MG63 (cell line): Measurements from ENCODE around the gene FOS. TPM values are rescaled to one million over a fixed set of nuclear protein-coding genes. Genes with fewer than 3 reads are reported as not detected.

Experiments used
- DNase-seq: peaks from one replicate; pipeline ENCODE4 v3.0.0-alpha.2; 2020
- H3K27me3 ChIP-seq: fragments of 250-450 bp; sonication (Bioruptor Pico); 2 replicates; pipeline ENCODE4 v1.5.1; 2020; ENCODE audit warnings: mild to moderate bottlenecking, moderate library complexity
- H3K36me3 ChIP-seq: fragments of 250-450 bp; sonication (Bioruptor Pico); 2 replicates; pipeline ENCODE4 v1.5.1; 2020; ENCODE audit warnings: mild to moderate bottlenecking, moderate library complexity
- H3K4me3 ChIP-seq: fragments of 250-450 bp; sonication (Bioruptor Pico); 2 replicates; pipeline ENCODE4 v1.5.1; 2020; ENCODE audit warnings: mild to moderate bottlenecking, moderate library complexity
- H3K9me3 ChIP-seq: fragments of 250-450 bp; sonication (Bioruptor Pico); 2 replicates; pipeline ENCODE4 v1.5.1; 2020; ENCODE audit warnings: mild to moderate bottlenecking, moderate library complexity
- total RNA-seq: library from RNA; depleted of rRNA; stranded (reverse); fragments of >200 nt; shearing (Covaris generic); gene quantifications from 2 replicates; pipeline ENCODE4 v1.2.3, GENCODE V29; 2014; ENCODE audit warnings: low replicate concordance

FOS gene
- total RNA-seq, 1 experiment from 2014 or later = 6.6 TPM

DNA sequence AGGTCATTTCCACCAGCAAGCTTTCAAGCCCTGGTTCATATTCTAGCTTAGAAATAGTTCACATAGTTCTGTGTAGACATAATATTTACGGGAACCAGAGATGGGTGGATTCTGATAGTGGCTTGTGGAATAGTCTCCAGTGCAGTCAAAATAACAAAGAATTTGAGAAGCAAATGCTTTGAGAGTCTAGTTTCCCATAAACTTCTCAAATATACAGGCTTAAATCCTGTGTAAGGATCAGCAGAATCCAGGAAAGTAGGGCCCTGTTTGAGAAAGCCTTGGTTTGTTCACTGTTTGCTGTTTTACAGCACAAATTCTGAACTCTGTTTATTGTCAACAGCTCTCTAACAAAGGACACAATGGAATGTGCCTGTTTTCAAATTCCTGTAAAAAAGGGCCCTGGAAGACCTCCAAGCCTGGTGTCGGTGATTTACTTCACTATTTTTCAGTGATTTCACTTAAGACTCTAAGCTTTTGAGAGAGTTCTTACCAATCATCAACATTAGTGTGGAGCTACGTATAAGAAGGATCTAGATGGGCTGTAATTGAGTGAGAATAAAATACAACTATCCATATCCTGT lies 11.4 kb upstream of the FOS start:
- no peak overlapping the region for H3K4me3 ChIP-seq
- no peaks in the 10 kb centered on the region for H3K36me3 ChIP-seq
- H3K9me3 ChIP-seq = no peaks in the 10 kb centered on the region
- H3K27me3 ChIP-seq = no peaks in the 10 kb centered on the region
- DNase-seq = no peak

DNA sequence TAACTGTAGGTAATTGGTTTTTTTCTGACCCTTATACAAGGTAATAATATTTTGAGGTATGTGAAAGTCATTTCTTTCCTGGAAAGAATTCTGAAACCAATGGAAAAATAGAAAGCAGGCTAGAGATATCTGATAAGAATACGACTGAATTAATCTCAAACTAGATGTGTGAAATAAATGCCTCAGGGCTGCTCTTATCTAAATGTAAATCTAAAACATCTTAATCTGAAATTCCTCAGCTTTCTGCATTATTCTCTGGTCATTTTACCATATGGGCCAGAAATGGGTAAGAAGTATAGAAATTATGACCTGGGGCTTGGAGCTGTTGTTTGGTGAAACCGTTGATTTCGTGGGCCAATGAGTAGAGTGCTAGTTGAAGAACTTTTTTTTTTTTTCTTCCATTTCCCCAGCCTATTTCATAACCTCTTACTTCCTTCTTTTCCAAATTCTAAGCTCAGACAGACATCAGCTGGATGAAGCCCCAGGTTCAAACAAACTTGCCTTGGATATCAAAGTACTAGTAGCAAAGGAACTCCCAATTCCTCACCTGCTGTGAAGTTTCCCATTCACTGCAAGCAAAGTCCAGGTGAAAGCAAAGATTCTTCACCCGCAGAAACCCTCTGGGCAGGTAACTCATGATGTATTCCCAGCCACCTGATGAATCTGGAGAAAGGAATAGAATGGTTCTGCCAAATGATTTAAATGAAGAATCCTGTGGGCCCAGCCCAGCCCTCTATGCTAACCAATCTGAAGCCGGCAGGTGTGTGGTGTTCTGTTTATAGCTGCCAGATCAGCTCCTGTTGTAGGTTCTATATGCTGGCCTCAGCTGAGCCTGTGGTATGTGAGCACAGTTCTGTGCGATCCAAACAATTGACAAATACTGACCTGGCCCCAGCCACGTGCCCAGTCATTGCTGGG lies 9.7 kb upstream of the FOS start:
- no peaks in the 10 kb centered on the region for H3K27me3 ChIP-seq
- H3K4me3 ChIP-seq = no peak overlapping the region
- no peaks in the 10 kb centered on the region for H3K9me3 ChIP-seq
- no peak for DNase-seq
- no peaks in the 10 kb centered on the region for H3K36me3 ChIP-seq

DNA sequence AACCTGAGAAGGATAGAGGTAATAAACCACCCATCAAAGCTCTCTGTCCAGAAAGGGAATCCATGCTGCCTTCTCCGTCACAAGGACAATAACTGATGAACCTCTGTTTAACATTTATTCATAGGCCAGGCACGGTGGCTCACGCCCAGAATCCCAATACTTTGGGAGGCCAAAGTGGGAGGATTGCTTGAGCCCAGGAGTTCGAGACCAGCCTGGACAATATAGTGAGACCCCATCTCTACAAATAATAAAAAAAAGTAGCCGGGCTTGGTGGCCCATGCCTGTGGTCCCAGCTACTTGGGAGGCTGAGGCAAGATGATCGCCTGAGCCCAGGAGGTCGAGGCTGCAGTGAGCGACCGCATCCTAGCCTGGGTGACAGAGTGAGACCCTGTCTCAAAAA lies 7.1 kb upstream of the FOS start:
- no peaks in the 10 kb centered on the region for H3K9me3 ChIP-seq
- no peaks in the 10 kb centered on the region for H3K27me3 ChIP-seq
- no peaks in the 10 kb centered on the region for H3K36me3 ChIP-seq
- no peak for DNase-seq
- no peak overlapping the region for H3K4me3 ChIP-seq

DNA sequence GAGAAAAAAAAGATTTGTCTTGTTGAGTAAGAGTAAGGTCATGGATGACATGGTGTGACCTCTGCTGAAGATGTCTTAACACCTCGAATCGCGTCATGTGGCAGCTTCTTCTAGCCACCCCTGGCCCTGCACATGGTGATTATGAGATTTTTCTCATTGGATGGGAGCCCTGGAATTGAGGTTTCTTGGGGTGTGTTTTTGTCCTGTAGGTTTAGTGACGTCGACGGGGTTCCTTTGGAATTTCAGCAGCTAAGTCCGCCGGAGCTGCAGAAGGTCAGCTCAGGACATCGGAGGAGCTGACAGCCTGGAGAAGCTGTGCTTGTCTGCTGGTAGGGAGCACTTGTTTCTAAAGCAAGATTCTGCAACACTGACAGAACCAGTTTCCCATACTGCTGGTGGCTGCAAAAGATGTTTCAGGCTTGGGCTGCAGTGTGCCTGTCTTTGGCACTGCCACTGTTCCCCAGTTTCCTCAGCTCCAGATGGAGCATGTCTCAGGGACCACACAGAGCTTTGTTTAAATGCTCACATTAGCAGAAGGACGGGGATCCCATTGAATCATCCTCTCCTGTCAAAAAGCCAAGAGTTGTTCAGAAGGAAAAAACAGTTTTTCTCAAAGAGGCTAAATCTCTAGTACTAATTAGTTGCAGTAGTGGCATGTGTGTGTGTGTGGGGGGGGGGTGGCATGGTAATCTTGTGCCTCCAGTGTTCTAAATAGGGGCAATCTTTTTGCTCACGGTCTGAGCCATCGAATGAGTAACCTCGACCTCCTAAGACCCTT lies 5.2 kb upstream of the FOS start:
- Histone ChIP-seq H3K9me3 (no peaks in the 10 kb centered on the region), H3K36me3 (no peaks in the 10 kb centered on the region), H3K4me3 (no peak overlapping the region), H3K27me3 (no peaks in the 10 kb centered on the region)
- no peak for DNase-seq

DNA sequence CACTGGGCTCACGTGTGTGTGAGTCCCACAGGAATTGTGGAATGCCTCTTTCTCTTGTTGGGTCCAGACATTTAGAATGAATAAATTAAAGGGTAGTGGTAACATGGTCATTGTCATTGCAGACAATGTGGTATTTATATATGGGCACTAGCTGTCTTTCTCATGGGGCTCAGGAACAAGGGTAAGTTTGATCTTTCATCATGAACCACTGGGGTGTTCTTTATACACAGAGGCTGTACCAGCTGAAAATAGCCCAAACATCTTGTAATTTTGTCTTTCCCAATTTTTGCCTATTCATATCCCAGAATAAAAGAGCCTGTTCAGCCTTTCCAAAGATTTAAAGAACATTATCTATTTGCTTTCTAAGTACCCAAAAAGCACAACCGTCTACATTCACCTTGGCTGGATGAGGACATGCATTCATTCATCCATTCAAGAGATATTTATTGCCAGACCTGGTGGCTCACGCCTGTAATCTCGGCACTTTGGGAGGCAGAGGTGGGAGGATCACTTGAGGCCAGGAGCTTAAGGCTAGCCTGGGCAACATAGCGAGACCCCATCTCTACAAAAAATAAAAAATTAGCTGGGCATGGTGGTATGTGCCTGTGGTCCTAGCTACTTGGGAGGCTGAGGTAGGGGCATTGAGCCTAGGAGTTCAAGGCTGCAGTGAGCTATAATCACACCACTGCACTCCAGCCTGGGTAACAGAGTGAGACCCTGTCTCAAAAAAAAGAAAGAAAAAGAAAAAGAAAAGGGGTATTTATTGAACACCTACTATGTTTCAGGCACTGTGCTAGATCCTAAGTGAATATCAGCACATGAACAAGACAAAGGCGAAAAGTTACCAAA lies 4.4 kb upstream of the FOS start:
- no peak for DNase-seq

DNA sequence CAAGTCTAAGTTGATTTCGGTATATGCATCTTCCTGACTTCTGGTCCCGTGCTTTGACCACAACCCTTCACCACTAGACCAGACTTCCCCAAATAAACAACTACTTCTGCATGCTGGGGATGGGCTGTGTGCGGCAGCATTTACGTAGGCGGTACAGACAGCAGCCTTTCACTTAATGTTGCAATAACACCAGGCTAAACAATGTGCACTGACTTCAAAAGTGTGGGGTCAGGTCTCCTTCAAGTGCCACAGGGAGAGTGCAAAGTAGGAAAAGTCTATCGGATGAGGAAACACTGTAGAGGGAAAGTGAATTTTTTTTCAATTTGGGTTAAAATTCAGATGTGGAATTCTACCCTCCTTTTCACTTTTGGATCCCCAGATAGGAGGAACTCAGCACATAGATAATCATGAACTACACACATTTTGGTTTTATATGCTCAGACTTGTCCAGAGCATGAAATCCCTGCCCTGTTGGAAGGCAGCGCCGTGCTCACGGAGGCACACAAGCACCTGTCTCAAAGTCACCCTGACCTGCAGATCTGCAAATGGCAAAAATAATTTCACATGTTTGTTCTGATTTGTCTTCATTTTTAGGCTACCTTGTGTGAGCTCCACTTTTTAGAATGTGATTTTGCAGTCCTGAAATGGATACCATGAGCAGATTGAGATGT lies 3.6 kb upstream of the FOS start:
- no peaks in the 10 kb centered on the region for H3K9me3 ChIP-seq
- H3K36me3 ChIP-seq = no peaks in the 10 kb centered on the region
- H3K4me3 ChIP-seq = no peak overlapping the region
- no peaks in the 10 kb centered on the region for H3K27me3 ChIP-seq
- no peak for DNase-seq

More for the DNA sequence above, 4.4 kb upstream of the FOS start:
- H3K36me3 ChIP-seq = no peaks in the 10 kb centered on the region
- H3K4me3 ChIP-seq = no peak overlapping the region
- no peaks in the 10 kb centered on the region for H3K27me3 ChIP-seq
- no peaks in the 10 kb centered on the region for H3K9me3 ChIP-seq

DNA sequence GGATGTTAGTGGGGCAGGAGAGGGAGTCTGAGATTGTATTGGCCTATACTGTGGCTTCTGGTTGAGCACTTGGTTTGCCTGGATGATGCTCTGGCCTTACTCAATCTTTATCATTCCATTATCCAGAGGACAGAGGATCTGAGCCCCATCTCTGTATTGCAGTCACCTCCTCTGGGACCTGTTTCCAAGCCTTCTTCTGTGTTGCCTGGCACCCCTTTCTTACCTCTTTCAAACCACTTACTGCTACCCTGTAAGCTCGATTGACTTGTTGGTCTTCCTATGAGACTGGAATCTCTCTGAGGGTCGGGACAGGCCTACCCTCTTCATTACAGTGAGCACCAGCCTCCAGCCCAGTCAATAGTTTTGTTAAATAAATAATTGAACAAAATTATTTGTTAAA lies 3.0 kb upstream of the FOS start:
- no peak for DNase-seq
- H3K9me3 ChIP-seq = no peaks in the 10 kb centered on the region
- H3K27me3 ChIP-seq = no peaks in the 10 kb centered on the region
- H3K36me3 ChIP-seq = no peaks in the 10 kb centered on the region
- H3K4me3 ChIP-seq = no peak overlapping the region

DNA sequence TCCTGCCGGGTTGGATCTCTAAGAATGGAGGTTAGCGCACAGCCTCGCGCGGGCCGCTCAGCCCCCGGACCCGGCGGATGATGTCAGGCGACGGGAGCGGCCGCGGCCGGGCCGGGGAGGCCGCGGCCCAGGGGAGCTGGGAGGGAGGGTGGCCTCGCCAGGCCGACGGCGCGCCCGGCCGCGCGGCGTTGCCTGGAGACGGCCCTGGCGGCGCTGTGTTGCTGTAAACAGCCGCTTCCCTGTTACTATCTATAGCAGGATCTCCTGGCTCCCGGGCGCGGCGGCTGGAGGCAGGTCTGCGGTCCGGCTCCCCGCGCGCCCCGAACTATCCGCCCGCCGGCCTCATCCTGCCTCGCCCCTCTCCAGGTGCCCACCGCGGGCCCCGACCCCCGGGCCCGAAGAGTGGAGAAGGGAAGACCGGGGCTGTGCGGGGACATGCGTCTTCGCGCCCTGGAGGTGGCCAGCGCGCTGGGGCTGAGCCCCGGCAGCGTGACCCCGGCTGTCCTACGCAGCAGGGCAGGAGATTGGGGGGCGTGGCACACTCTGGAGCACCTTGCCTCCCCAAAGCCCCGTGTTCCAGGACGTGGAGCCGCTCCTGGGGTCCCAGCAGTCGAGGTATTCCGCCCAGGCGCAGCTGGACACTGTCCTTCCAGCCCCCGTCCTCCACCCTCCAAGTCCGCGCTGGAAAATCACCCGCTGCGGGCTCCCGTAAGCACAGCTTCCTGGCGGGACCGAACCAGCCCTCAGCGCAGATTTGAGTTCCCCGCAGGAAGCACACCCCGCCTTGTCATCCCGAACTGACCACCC lies 1.4 kb upstream of the FOS start:
- DNase-seq = peak; percentile 79
- no peaks in the 10 kb centered on the region for H3K36me3 ChIP-seq
- H3K27me3 ChIP-seq = no peaks in the 10 kb centered on the region
- peak overlapping the region; percentile 59 for H3K4me3 ChIP-seq
- H3K9me3 ChIP-seq = no peaks in the 10 kb centered on the region

DNA sequence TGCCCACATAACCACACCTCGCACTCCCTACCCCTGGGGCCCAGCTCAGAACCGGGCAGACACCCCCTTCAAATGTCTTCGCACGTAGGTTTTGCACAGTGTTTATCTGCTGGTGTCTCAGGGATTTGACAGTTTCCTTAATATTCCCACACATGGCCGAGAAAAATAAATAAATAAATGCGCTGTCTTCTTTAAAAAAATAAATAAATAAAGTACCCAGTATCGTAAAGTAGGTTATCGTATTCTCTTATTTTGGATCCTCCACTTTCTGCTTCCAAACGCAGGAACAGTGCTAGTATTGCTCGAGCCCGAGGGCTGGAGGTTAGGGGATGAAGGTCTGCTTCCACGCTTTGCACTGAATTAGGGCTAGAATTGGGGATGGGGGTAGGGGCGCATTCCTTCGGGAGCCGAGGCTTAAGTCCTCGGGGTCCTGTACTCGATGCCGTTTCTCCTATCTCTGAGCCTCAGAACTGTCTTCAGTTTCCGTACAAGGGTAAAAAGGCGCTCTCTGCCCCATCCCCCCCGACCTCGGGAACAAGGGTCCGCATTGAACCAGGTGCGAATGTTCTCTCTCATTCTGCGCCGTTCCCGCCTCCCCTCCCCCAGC lies 710 bp upstream of the FOS start:
- Histone ChIP-seq H3K36me3 (no peaks in the 10 kb centered on the region), H3K27me3 (no peaks in the 10 kb centered on the region), H3K9me3 (no peaks in the 10 kb centered on the region), H3K4me3 (peak overlapping the region; percentile 59)
- DNase-seq = no peak

DNA sequence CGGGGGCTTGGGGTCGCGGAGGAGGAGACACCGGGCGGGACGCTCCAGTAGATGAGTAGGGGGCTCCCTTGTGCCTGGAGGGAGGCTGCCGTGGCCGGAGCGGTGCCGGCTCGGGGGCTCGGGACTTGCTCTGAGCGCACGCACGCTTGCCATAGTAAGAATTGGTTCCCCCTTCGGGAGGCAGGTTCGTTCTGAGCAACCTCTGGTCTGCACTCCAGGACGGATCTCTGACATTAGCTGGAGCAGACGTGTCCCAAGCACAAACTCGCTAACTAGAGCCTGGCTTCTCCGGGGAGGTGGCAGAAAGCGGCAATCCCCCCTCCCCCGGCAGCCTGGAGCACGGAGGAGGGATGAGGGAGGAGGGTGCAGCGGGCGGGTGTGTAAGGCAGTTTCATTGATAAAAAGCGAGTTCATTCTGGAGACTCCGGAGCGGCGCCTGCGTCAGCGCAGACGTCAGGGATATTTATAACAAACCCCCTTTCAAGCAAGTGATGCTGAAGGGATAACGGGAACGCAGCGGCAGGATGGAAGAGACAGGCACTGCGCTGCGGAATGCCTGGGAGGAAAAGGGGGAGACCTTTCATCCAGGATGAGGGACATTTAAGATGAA lies 630 bp downstream of the FOS start:
- H3K36me3 ChIP-seq = no peaks in the 10 kb centered on the region
- no peaks in the 10 kb centered on the region for H3K27me3 ChIP-seq
- no peak for DNase-seq
- no peaks in the 10 kb centered on the region for H3K9me3 ChIP-seq
- H3K4me3 ChIP-seq = peak overlapping the region; percentile 59

DNA sequence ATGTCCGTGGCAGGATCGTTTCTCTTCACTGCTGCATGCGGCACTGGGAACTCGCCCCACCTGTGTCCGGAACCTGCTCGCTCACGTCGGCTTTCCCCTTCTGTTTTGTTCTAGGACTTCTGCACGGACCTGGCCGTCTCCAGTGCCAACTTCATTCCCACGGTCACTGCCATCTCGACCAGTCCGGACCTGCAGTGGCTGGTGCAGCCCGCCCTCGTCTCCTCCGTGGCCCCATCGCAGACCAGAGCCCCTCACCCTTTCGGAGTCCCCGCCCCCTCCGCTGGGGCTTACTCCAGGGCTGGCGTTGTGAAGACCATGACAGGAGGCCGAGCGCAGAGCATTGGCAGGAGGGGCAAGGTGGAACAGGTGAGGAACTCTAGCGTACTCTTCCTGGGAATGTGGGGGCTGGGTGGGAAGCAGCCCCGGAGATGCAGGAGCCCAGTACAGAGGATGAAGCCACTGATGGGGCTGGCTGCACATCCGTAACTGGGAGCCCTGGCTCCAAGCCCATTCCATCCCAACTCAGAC lies 1.2 kb downstream of the FOS start:
- Histone ChIP-seq H3K27me3 (no peaks in the 10 kb centered on the region), H3K4me3 (peak overlapping the region; percentile 59; the same call in 1 of the 2 replicates), H3K36me3 (no peaks in the 10 kb centered on the region), H3K9me3 (no peaks in the 10 kb centered on the region)
- DNase-seq = no peak

DNA sequence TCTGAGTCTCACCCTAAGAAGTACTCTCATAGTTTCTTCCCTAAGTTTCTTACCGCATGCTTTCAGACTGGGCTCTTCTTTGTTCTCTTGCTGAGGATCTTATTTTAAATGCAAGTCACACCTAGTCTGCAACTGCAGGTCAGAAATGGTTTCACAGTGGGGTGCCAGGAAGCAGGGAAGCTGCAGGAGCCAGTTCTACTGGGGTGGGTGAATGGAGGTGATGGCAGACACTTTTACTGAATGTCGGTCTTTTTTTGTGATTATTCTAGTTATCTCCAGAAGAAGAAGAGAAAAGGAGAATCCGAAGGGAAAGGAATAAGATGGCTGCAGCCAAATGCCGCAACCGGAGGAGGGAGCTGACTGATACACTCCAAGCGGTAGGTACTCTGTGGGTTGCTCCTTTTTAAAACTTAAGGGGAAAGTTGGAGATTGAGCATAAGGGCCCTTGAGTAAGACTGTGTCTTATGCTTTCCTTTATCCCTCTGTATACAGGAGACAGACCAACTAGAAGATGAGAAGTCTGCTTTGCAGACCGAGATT lies 1.7 kb downstream of the FOS start:
- DNase-seq = no peak

DNA sequence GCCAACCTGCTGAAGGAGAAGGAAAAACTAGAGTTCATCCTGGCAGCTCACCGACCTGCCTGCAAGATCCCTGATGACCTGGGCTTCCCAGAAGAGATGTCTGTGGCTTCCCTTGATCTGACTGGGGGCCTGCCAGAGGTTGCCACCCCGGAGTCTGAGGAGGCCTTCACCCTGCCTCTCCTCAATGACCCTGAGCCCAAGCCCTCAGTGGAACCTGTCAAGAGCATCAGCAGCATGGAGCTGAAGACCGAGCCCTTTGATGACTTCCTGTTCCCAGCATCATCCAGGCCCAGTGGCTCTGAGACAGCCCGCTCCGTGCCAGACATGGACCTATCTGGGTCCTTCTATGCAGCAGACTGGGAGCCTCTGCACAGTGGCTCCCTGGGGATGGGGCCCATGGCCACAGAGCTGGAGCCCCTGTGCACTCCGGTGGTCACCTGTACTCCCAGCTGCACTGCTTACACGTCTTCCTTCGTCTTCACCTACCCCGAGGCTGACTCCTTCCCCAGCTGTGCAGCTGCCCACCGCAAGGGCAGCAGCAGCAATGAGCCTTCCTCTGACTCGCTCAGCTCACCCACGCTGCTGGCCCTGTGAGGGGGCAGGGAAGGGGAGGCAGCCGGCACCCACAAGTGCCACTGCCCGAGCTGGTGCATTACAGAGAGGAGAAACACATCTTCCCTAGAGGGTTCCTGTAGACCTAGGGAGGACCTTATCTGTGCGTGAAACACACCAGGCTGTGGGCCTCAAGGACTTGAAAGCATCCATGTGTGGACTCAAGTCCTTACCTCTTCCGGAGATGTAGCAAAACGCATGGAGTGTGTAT lies 2.4 kb downstream of the FOS start:
- no peak for DNase-seq
- H3K9me3 ChIP-seq = no peaks in the 10 kb centered on the region
- H3K27me3 ChIP-seq = no peaks in the 10 kb centered on the region
- no peaks in the 10 kb centered on the region for H3K36me3 ChIP-seq
- H3K4me3 ChIP-seq = no peak overlapping the region

More for the DNA sequence above, 1.7 kb downstream of the FOS start:
- H3K36me3 ChIP-seq = no peaks in the 10 kb centered on the region
- H3K27me3 ChIP-seq = no peaks in the 10 kb centered on the region
- H3K4me3 ChIP-seq = no peak overlapping the region
- no peaks in the 10 kb centered on the region for H3K9me3 ChIP-seq

DNA sequence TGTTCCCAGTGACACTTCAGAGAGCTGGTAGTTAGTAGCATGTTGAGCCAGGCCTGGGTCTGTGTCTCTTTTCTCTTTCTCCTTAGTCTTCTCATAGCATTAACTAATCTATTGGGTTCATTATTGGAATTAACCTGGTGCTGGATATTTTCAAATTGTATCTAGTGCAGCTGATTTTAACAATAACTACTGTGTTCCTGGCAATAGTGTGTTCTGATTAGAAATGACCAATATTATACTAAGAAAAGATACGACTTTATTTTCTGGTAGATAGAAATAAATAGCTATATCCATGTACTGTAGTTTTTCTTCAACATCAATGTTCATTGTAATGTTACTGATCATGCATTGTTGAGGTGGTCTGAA lies 3.0 kb downstream of the FOS start:
- no peak for DNase-seq
- Histone ChIP-seq H3K9me3 (no peaks in the 10 kb centered on the region), H3K27me3 (no peaks in the 10 kb centered on the region), H3K36me3 (no peaks in the 10 kb centered on the region), H3K4me3 (no peak overlapping the region)
